GM08714 (cell line): ENCODE data around the gene PCYT1A.
A peak's percentile ranks its signal among the peaks of the same experiment; 100 is the strongest.

ENCODE experiments used
- H3K4me3 ChIP-seq: fragments of 200-500 bp; sonication (Bioruptor generic); 2 replicates; pipeline ENCODE4 v1.5.1; 2014; ENCODE audit warnings: mild to moderate bottlenecking, low read length, inconsistent platforms
- ZNF274 ChIP-seq: IDR thresholded peaks from 2 replicates; pipeline ENCODE4 v1.6.1; 2012; ENCODE audit warnings: mild to moderate bottlenecking, low read depth, low read length

PCYT1A gene

DNA sequence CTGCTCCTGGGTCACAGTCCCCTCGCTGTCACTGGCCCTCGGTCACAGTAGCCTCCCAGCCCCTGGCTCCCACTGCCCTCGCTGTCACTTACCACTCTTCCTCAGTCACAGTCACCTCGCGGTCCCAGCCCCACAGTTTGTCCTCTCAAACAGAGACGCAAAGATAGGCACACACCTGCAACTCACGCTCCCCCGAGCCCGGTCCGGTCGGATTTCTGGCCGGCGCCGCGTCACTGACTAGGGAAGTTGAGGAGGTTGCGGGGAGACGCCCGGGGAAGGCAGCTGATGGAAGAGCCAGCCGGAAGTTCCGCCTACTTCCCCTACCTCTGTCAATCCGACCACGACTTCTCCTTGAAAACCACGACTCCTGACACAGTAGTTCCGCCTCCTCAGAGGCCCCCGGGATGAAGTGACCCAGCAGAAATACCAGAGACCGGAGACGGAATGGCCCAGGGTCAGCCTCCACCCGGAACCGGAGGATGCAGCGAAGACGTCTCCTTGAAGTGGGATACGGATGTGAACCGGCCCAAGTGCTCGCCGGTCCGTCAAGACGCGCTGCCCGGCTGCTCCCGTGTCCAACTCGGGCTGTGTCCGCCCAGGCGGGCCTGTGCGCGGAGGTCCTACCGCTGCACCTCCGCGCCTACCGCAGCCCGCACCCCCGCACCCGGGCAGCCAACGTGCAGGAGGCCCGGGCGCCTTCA is at the start of gene PCYT1A:
TSS of gene PCYT1A (minus strand) at position 287 of the 701 bp plus-strand sequence. CDS start 17,195 bp downstream, outside the sequence.
- H3K4me3 ChIP-seq, result peak within 1 kb of the TSS; percentile 72
- no peak for TF ChIP-seq ZNF274

DNA sequence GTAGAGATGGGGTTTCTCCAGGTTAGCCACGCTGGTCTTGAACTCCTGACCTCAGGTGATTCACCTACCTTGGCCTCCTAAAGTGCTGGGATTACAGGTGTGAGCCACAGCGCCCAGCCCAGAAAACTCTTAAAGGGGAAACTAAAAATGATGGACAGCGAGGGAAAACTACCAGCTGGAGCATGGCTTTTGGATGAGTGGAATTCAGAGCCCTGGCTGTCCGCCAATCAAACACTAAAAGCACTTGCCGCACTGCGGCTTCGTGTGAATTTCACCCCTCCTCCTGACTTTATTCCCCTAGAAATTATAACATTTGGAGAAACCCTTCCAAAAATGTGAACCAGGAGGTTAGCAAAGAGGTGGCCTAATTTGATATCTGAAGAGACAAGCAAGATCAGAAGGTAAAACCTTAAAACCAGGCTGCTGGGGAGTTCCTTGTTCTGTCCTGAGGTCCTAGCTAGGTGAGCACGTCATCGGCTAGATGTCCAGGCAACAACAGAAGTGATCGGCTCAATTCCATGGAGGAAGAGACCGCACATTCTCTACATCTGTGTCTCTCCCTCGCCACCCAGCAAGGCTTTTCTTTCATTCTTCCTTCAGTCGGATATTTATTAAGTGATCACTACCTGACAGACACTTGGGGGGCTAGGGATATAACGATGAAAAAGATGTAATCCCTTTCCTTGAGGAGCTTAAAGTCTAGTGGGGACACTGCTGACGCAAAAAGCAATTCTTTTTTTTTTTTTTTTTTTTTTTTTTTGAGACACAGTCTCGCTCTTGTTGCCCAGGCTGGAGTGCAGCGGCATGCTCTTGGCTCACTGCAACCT is 49.0 kb upstream of the PCYT1A start:
- no peak overlapping the region for H3K4me3 ChIP-seq
- no peak for TF ChIP-seq ZNF274

DNA sequence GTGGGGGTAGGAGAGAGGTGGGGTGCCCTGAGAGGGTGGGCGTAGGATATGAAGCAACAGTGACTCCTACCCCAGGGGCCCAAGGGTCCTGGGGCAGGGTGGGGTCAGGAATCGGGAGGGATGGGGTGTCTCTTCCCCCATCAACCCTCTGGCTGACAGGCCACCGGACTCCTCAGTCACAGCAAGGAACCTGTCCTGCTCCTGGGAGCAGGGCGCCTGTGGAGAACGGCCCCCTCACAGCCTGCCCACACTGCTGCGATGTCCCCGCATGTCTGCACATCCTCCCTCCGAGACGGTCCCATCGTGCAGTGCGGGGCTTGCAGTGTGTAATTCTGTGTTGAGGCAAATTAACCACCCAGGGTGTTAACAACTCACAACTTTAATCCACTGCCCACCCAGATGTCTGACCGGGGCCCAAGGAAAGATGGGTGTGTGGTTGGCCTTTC is 48.0 kb upstream of the PCYT1A start:
- no peak for TF ChIP-seq ZNF274
- no peak overlapping the region for H3K4me3 ChIP-seq

DNA sequence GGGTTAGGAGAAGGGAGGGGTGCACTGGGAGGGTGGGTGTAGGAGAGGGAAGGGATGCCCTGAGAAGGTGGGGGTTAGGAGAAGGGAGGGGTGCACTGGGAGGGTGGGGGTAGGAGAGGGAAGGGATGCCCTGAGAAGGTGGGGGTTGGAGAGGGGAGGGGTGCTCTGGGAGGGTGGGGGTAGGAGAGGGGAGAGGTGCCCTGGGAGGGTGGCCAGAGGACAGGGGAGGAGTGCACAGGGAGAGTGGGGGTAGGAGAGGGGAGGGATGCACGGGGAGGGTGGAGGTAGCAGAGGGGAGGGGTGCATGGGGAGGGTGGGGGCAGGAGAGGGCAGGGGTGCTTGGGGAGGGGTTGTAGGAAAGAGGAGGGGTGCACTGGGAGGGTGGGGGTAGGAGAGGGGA is 47.5 kb upstream of the PCYT1A start:
- TF ChIP-seq ZNF274, result no peak
- H3K4me3 ChIP-seq, result no peak overlapping the region

DNA sequence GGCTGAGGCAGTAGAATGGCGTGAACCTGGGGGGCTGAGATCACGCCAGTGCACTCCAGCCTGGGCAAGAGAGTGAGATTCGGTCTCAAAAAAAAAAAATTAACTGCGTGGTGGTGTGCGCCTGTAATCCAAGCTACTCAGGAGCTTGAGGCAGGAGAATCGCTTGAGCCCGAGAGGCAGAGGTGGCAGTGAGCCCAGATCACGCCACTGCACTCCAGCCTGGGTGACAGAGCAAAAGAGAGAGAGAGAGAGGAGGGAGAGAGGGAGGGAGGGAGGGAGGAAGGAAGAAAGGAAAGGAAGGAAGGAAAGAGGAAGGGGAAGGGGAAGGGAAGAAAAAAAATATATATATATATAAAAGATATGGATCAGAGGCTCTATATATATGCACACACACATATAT is 44.6 kb upstream of the PCYT1A start:
- no peak for TF ChIP-seq ZNF274

DNA sequence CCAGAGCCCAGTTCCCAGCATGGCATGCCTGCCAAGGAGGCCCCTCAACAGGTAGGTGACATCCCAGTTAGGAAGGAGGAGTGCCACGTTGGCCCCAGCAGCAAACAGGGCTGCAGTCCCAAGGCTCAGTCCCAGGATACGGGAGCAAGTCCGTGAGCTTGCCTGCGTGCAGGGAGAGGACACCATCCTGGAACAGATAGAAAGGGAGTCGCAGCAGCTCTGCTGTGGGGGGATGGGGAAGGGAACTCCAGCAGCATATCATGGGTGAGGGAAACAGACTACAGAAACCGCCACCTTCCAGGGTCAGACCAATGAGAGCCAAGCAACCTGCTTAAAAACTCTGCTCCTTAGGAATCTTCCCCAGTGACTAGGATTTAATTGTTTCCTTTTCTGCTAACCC is 39.9 kb upstream of the PCYT1A start:
- H3K4me3 ChIP-seq, result no peak overlapping the region
- no peak for TF ChIP-seq ZNF274

More for the DNA sequence above, 44.6 kb upstream of the PCYT1A start:
- no peak overlapping the region for H3K4me3 ChIP-seq

DNA sequence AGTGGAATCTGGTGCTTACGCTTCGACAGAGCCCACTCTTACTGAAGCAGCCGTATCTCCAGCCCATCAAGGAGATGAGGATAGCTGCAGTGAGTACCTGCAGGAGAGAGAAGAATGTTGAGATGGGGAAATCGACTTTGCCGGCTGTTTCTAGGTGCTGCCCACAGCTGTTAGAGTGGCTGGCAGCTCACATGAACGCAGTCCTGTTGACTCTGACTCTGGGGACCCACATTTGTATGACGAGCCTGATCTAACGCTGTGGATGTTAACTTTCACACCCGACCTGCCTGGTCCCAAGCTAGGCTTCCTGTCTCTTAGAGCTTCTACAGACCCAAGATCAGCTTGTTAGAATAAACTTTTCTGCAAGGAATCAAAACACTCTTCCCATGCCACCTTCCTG is 39.4 kb upstream of the PCYT1A start:
- no peak for TF ChIP-seq ZNF274

DNA sequence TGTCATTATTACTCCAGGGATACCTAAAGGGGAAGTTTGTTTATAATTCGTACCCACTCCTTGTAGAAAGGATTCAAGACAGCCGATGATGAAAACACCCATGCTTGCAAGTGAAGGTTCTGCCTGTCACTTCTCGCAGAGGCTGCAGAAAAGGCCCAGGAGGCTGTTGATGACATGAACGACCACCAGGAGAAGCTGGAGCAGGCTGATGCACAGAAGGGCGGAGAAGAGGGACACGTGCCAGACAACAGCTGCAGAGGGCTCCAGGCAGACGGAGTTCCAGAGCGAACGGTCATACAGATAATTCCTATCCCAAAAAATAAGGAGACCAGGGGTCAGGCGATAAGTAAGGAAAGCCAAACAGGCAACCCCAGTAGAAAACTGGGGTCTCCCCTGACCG is 36.2 kb upstream of the PCYT1A start:
- H3K4me3 ChIP-seq, result no peak overlapping the region
- no peak for TF ChIP-seq ZNF274

More for the DNA sequence above, 39.4 kb upstream of the PCYT1A start:
- H3K4me3 ChIP-seq, result no peak overlapping the region

DNA sequence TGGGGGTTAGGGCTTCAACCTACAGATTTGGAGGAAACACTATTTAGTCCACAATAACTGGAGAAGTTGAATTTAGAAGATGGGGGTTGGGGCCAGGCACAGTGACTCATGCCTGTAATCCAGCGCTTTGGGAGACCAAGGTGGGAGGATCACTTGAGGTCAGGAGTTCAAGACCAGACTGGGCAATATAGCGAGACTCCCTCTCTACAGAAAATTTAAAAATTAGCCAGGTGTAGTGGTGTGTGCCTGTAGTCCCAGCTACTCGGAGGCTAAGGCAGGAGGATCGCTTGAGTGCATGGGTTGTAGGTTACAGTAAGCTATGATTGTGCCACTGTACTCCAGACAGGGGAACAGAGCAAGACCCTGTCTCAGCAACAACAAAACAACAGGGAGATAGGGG is 35.5 kb upstream of the PCYT1A start:
- no peak overlapping the region for H3K4me3 ChIP-seq
- no peak for TF ChIP-seq ZNF274

DNA sequence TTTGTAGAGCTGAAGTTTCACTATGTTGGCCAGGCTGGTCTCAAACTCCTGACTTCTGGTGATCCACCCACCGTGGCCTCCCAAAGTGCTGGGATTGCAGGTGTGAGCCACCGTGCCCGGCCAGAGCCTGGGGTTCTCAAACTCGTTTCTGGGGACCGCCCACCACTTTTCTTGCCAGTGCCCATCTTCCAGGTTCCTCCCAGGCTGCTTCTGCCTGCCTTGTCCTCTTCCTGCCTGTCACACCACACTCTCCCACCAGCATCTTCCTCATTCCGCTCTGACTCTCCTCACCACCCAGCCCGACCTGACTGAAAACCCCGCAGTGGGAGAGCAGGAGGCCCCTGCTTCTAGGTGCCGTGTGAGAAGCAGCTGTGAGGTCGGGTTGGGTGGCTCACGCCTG is 33.6 kb upstream of the PCYT1A start:
- no peak overlapping the region for H3K4me3 ChIP-seq
- no peak for TF ChIP-seq ZNF274

DNA sequence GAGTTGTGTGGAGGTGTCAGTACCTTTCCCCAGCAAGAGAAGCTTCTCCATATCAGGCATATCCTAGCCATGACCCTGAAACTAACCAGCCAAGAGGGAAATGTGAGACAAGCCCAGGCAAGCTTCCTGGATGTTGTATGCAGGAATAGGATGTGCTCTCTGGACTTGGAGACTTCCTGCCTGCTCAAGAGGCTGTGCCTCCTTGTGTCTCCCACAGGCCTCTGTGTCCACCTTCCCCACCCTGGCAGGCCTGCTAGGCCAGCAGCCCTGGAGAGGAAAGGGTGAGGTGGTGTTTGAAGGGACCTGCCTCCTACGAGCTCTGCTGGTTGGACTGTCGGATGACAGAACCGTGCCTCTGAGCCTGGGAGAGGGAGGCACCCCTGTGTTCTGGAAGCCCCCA is 32.6 kb upstream of the PCYT1A start:
- TF ChIP-seq ZNF274, result no peak
- no peak overlapping the region for H3K4me3 ChIP-seq

DNA sequence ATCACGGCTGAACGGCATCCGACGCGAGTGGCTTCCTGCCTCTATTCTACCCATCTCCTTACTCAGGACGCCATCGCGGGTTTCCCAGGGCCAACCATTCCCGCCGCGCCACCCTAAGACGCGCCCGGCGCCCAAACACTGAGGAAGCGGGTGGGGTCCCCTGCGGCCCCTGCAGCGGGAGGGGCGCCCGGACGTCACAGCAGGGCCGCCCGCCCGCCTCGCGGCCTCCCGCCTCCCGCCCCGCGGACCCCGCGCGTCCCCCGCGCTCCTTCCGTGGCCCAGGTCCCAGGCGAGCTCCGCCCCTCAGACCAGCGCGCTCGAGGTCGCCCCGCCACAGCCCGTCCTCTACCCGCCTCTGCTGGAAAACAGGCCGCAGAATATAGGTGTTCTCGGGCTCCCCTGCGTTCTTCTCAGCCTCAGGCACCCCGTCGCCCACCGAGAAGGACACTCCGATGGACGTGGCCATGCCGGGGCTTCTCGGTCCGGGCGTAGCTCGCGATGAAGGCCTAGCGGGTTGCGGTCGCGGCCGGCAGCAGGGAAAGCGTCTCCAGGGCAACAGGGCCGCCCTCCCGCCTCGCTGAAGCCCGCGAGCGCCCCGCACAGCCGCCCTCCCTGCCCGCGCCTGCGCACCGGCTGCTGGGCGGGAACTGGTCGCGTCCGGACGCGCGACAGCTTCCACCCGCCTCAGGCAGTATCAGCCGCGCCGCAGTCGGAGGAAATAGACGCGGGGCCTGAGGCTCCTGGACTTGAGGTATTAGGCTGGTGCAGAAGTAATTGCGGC is 30.4 kb upstream of the PCYT1A start, which contains the start of gene DYNLT2B:
TSS of gene DYNLT2B (minus strand) at position 554 of the 781 bp plus-strand sequence. CDS start at position 466, 88 bp downstream.
- no peak for TF ChIP-seq ZNF274
- peak within 1 kb of the TSS; percentile 90 for H3K4me3 ChIP-seq

DNA sequence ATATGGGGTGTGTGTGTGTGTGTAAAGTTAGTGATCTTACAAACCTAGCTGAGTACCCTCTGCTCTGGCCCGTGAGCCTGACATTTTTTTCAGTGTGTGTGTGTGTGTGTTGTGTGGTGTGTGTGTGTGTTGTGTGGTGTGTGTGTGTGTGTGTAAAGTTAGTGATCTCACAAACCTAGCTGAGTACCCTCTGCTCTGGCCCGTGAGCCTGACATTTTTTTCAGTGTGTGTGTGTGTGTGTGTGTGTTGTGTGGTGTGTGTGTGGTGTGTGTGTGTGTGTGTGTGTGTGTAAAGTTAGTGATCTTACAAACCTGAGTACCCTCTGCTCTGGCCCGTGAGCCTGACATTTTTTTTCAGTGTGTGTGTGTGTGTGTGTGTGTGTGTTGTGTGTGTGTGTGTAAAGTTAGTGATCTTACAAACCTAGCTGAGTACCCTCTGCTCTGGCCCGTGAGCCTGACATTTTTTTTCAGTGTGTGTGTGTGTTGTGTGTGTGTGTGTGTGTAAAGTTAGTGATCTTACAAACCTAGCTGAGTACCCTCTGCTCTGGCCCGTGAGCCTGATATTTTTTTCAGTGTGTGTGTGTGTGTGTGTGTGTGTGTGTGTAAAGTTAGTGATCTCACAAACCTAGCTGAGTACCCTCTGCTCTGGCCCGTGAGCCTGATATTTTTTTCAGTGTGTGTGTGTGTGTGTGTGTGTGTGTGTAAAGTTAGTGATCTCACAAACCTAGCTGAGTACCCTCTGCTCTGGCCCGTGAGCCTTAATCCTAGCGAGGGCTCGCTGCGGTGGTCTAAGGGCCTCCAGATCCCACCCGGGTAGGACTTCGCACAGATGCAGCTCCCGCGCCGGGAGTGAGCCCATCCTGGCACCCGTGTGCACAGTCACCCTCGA is 29.5 kb upstream of the PCYT1A start:
- peak overlapping the region; percentile 90 for H3K4me3 ChIP-seq
